Left colon (tissue), 2 donors: ENCODE results near the gene DOCK4. TPM values are rescaled to one million over a fixed set of nuclear protein-coding genes. Genes with fewer than 3 reads are reported as not detected.
"Not testable (repeated sequence)": the region's sequence is repeated elsewhere in the genome, so short reads cannot be mapped to it uniquely, and the experiment has no call there.

Source experiments
- ATAC-seq: fragments of 200-7000 bp; cut with Tn5 transposase; one replicate; pipeline ENCODE4 v1.9.1; 2020; ENCODE audit warnings: mild to moderate bottlenecking, moderate library complexity
- DNase-seq, 2 donors: peaks; one replicate each; pipeline ENCODE4 v3.0.0-alpha.2; 2020
- intact Hi-C, 2 donors: fragments of 100-400 bp; cut with DNase I in 1 of 2; cut with micrococcal nuclease in 1 of 2; formaldehyde crosslinking; loops; one replicate each; pipeline versions ENCODE4 v1.11.2 to v1.14.0; 2022; cut with DNase I, micrococcal nuclease
- long read RNA-seq: library from polyadenylated mRNA; unstranded; transcript quantifications from one replicate; pipeline ENCODE4 v2.0.0, GENCODE V29; 2021
- total RNA-seq, 2 donors: library from RNA; stranded (reverse); fragmentation: NEBNext Ultra II Directional; extraction: Animal tissue kit (Norgen Biotek cat#: 25700); gene quantifications; one replicate each; pipeline ENCODE4 v1.2.1, GENCODE V29; 2021
- donor health status: DM: no; HTN: no; CAD: no.
- donor health status: DM: yes; HTN: yes; CAD: no.

The DOCK4 gene
- 10 to 100 TPM in 1 of 2 donors, 1 to 10 TPM in 1; 6.6 to 11.5 TPM for total RNA-seq
- long read RNA-seq, partial matches to known transcripts: 1 of 1 reads
- long read RNA-seq, other reads (novel, unspliced or antisense): 0 of 1 reads

- intact Hi-C loops: loop anchor here in 1 of 2 donors (10.0 kb wide), 2 partner anchors 188 to 728 kb away; a partner anchor contains a TSS
- ATAC-seq (peak; percentile 93), DNase-seq (peak; percentile 99)
These were observed at the start of gene DOCK4, which contains the start of gene ZNF277 for GRCh38 chr7:112206238-112206990. TSS of gene DOCK4 (minus strand) at chr7:112206399. CDS start at chr7:112206138, 261 bp downstream. TSS of gene ZNF277 (plus strand) at chr7:112206695. CDS start at chr7:112206717, 22 bp downstream.

GRCh38 chr7:112255388-112255720 is 49.2 kb upstream of the DOCK4 start:
- no peak for DNase-seq
- intact Hi-C loops: no loop called here
- ATAC-seq: no peak

GRCh38 chr7:112254709-112255387 is 48.6 kb upstream of the DOCK4 start:
- ATAC-seq: no peak
- no peak for DNase-seq
- intact Hi-C loops: no loop called here

- ATAC-seq (no peak), DNase-seq (no peak)
- intact Hi-C loops: no loop called here
These were observed 48.0 kb upstream of the DOCK4 start for GRCh38 chr7:112254156-112254555.

- DNase-seq: no peak
- ATAC-seq: no peak
- intact Hi-C loops: no loop called here
These were observed 46.5 kb upstream of the DOCK4 start for GRCh38 chr7:112252691-112253090.

GRCh38 chr7:112252141-112252540 is 45.9 kb upstream of the DOCK4 start:
- DNase-seq (no peak), ATAC-seq (no peak)
- intact Hi-C loops: no loop called here

- DNase-seq, ATAC-seq, intact Hi-C loops: not testable (repeated sequence)
These were observed 43.8 kb upstream of the DOCK4 start for GRCh38 chr7:112249967-112250366.

- ATAC-seq: no peak
- no peak for DNase-seq
- intact Hi-C loops: no loop called here
These were observed 42.4 kb upstream of the DOCK4 start for GRCh38 chr7:112248598-112248997.

GRCh38 chr7:112238852-112239610 is 32.8 kb upstream of the DOCK4 start:
- no peak for DNase-seq
- intact Hi-C loops: no loop called here
- no peak for ATAC-seq

- intact Hi-C loops: no loop called here
- DNase-seq (no peak), ATAC-seq (no peak)
These were observed 32.1 kb upstream of the DOCK4 start for GRCh38 chr7:112238330-112238729.

GRCh38 chr7:112236597-112236996 is 30.4 kb upstream of the DOCK4 start:
- ATAC-seq (no peak), DNase-seq (no peak)
- intact Hi-C loops: no loop called here

- ATAC-seq: no peak
- intact Hi-C loops: no loop called here
- no peak for DNase-seq
These were observed 27.9 kb upstream of the DOCK4 start for GRCh38 chr7:112234147-112234546.

- DNase-seq (no peak), ATAC-seq (no peak)
- intact Hi-C loops: no loop called here
These were observed 27.0 kb upstream of the DOCK4 start for GRCh38 chr7:112233048-112233697.

- ATAC-seq: no peak
- DNase-seq: no peak
- intact Hi-C loops: no loop called here
These were observed 26.2 kb upstream of the DOCK4 start for GRCh38 chr7:112232212-112232978.

GRCh38 chr7:112228632-112229031 is 22.4 kb upstream of the DOCK4 start:
- intact Hi-C loops: no loop called here
- ATAC-seq: no peak

GRCh38 chr7:112226701-112227276 is 20.6 kb upstream of the DOCK4 start:
- ATAC-seq (no peak), DNase-seq (no peak)
- intact Hi-C loops: no loop called here

More at GRCh38 chr7:112228632-112229031, 22.4 kb upstream of the DOCK4 start:
- DNase-seq: no peak

- ATAC-seq (no peak), DNase-seq (no peak)
- intact Hi-C loops: no loop called here
These were observed 18.8 kb upstream of the DOCK4 start for GRCh38 chr7:112225006-112225405.

- no peak for DNase-seq
- intact Hi-C loops: no loop called here
- ATAC-seq: no peak
These were observed 18.0 kb upstream of the DOCK4 start for GRCh38 chr7:112224186-112224585.
